ENCODE data around the gene IL1RL2.

- no peak for TF ChIP-seq ZNF274 (IDR thresholded peaks at IDR 0.05; ENCODE audit: low read depth, low read length)
- no peak for TF ChIP-seq SUZ12 (IDR thresholded peaks at IDR 0.05; ENCODE audit: extremely low read depth, insufficient read depth, insufficient read length)
Measured at GRCh38 chr2:102224824-102225739, 38.3 kb downstream of the IL1RL2 start.
